Spinal cord (tissue), 10 donors: Measurements from ENCODE around the gene RGS8. TPM values are rescaled to one million over a fixed set of nuclear protein-coding genes. Genes with fewer than 3 reads are reported as not detected.

Experiments used
- DNase-seq, 6 donors: peaks; one replicate each; pipeline versions ENCODE4 v3.0.0 to v3.0.0-alpha.2; 2013 to 2015; ENCODE audit warnings: low spot score in 6 of 6, low read depth in 4 of 6
- H3K27ac ChIP-seq: one replicate; pipeline ENCODE4 v1.5.1; 2013; ENCODE audit warnings: low read depth, low read length, control low read depth
- H3K27me3 ChIP-seq: one replicate; pipeline ENCODE4 v1.6.1; 2013; ENCODE audit warnings: low read length; ENCODE audit not compliant: control insufficient read depth, insufficient read depth
- H3K36me3 ChIP-seq: one replicate; pipeline ENCODE4 v1.6.1; 2013; ENCODE audit warnings: low read length; ENCODE audit not compliant: control insufficient read depth, insufficient read depth
- H3K4me1 ChIP-seq: one replicate; pipeline ENCODE4 v1.6.1; 2013; ENCODE audit warnings: low read length; ENCODE audit not compliant: control insufficient read depth, insufficient read depth
- H3K4me3 ChIP-seq: one replicate; pipeline ENCODE4 v1.5.1; 2013; ENCODE audit warnings: low read depth, low read length, control low read depth
- H3K9me3 ChIP-seq: one replicate; pipeline ENCODE4 v1.6.1; 2013; ENCODE audit warnings: low read length; ENCODE audit not compliant: control insufficient read depth, insufficient read depth
- WGBS: methylation state at CpG from one replicate; pipeline ENCODE4 v1.1.5; 2013; ENCODE audit warnings: missing lambda C conversion rate; ENCODE audit not compliant: insufficient coverage; 5-methylcytosine and 5-hydroxymethylcytosine counted together
- polyA plus RNA-seq, 2 donors: library from polyadenylated mRNA; unstranded; fragments of 120-200 nt; gene quantifications; one replicate each; pipeline ENCODE4 v1.2.1, GENCODE V29; 2013; ENCODE audit not compliant: insufficient read length in 2 of 2
- total RNA-seq, 2 donors: library from RNA; depleted of rRNA in 1 of 2; stranded (reverse); fragments of 120-200 nt in 1 of 2; fragments of >200 nt in 1 of 2; gene quantifications; one replicate each; pipeline versions ENCODE4 v1.2.3 to v1.2.4, GENCODE V29; 2013 to 2014
- donor health status: healthy.

The RGS8 gene
- total and polyA plus RNA-seq, 4 donors, result 6.8 to 9.4 (median 8.2) TPM

DNA sequence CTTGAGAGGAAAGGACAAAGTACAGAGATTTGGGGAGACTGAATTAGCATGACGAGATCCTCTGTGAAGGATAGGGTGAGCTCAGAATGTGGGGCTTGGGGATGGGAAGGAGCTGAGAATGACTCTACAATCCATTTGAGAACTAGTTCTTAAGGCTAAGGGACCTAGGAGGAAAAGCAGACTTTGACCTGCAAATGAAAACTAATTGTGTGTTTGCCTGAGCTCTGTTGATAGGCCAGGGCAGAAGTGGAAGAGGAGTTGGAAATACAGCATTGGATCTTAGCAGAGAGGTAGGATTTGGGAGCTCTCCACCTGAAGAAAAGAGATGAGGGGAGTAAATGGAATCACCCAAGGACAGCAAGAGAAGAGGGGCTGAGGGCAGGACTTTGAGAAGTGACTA is 2.1 kb upstream of the RGS8 start:
- no peak overlapping the region for H3K27ac ChIP-seq
- H3K4me1 ChIP-seq, result peaks cover 11% of the 10 kb centered on the region
- DNase-seq, result no peak
- 100% methylated on average over 1 of the region's 1 CpG for WGBS
- no peaks in the 10 kb centered on the region for H3K9me3 ChIP-seq
- no peaks in the 10 kb centered on the region for H3K27me3 ChIP-seq
- no peaks in the 10 kb centered on the region for H3K36me3 ChIP-seq
- no peak overlapping the region for H3K4me3 ChIP-seq

GRCh38 chr1:182685215-182685614 is 828 bp upstream of the RGS8 start:
- Histone ChIP-seq H3K27me3 (no peaks in the 10 kb centered on the region), H3K4me1 (peaks cover 13% of the 10 kb centered on the region), H3K36me3 (no peaks in the 10 kb centered on the region), H3K27ac (no peak overlapping the region), H3K4me3 (no peak overlapping the region), H3K9me3 (no peaks in the 10 kb centered on the region)
- 86% methylated on average over 1 of the region's 4 CpGs for WGBS
- DNase-seq, result no peak

DNA sequence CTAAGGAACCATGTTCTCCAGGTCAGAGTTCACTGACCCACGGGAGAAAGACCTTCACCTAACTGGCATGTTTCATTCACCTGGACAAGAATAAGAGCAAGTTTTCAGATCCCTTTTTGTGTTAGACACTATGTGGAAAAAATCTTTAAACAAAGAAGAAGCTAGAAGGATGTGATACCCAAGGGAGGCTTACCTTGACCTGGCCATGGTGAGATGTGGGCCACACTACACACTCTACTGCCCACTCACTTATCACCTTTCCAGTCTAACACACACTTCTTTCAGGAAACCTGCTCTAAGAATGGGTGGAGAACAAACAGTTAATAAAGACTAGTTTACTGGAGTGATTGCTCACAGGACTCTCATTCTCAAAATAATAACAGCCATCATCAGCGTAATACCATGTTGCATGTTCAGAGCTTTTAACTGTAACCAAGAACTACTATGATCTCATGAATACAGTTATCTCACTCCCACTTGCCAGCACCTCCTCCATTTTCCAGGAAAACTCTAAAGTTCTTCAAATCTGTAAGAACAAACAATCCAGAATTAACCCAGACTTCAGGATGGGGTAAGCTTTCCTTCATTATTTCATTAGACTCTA is 1.4 kb downstream of the RGS8 start:
- no peaks in the 10 kb centered on the region for H3K9me3 ChIP-seq
- no peaks in the 10 kb centered on the region for H3K36me3 ChIP-seq
- H3K4me3 ChIP-seq, result no peak overlapping the region
- H3K27me3 ChIP-seq, result no peaks in the 10 kb centered on the region
- H3K4me1 ChIP-seq, result peaks cover 13% of the 10 kb centered on the region
- 80% methylated on average over 1 of the region's 2 CpGs for WGBS
- DNase-seq, result no peak
- no peak overlapping the region for H3K27ac ChIP-seq

DNA sequence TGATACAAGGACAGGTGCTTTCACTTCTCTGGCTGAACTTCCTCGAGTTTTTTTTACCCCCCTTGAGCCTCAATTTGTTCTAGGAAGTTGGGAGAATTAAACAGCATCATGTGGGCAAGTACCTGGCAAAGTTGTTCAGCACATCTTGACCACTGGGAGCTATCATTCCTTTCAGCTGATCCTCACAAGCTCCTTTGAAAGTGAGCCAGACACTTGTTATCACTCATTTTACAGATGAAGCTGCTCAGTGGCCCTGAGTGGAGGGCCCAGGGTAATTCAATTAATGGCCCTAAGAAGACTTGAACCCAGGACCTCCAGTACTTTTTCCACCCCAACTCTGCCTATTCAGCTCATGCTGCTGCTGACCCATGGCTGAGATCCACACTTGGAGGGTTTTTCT is 2.0 kb downstream of the RGS8 start:
- 83% methylated on average over 1 of the region's 1 CpG for WGBS
- Histone ChIP-seq H3K9me3 (no peaks in the 10 kb centered on the region), H3K27me3 (no peaks in the 10 kb centered on the region), H3K4me1 (peaks cover 13% of the 10 kb centered on the region), H3K36me3 (no peaks in the 10 kb centered on the region), H3K4me3 (no peak overlapping the region), H3K27ac (no peak overlapping the region)
- DNase-seq, result no peak

DNA sequence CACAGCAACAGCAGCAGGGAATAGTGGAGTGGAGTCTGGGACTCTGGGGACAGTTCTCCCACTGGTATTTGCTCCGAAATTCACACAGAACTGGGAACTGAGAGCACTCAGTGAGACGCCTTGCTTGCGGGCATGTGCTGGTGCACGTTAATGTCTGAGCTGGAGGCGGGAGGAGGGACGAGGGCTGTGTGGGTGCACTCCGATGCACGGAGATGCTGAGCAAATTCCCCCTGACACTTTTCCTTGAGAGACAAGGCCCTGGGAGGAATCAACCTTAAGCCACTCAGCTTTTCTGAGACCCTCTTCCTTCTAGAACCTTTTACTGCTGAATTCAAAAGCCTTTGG is 2.8 kb downstream of the RGS8 start:
- H3K27me3 ChIP-seq, result no peaks in the 10 kb centered on the region
- 100% methylated on average over 2 of the region's 8 CpGs for WGBS
- peak in 1 of 6 donors; percentile 57 for DNase-seq
- no peak overlapping the region for H3K27ac ChIP-seq
- no peak overlapping the region for H3K4me3 ChIP-seq
- peaks cover 13% of the 10 kb centered on the region for H3K4me1 ChIP-seq
- H3K36me3 ChIP-seq, result no peaks in the 10 kb centered on the region
- H3K9me3 ChIP-seq, result no peaks in the 10 kb centered on the region

- Histone ChIP-seq H3K27ac (no peak overlapping the region), H3K4me1 (peaks cover 13% of the 10 kb centered on the region), H3K9me3 (no peaks in the 10 kb centered on the region), H3K27me3 (no peaks in the 10 kb centered on the region), H3K36me3 (no peaks in the 10 kb centered on the region), H3K4me3 (no peak overlapping the region)
- WGBS, result 74% methylated on average over 4 of the region's 4 CpGs
- peak in 1 of 6 donors; percentile 53 for DNase-seq
Measured at GRCh38 chr1:182680901-182681567, 3.4 kb downstream of the RGS8 start.

DNA sequence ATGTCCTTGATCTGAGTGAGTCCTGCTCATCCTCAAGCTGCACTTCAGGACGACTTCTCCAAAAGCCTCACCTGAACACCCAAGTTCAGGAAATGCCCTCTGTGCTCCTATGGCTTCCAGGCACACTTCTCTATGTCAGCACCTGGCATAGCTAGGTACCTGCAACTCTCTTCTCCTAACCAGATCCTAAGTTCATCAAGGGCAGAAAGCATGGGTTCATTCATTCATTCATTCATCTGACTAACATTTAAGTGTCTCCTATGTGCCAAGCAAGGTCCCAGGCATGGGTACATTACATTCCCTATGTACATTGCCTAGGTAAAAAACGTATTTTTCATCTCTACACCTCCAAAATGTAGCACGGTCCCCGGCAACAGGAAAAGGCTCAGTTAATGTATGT is 4.0 kb downstream of the RGS8 start:
- peaks cover 13% of the 10 kb centered on the region for H3K4me1 ChIP-seq
- H3K27ac ChIP-seq, result no peak overlapping the region
- no peak for DNase-seq
- no peaks in the 10 kb centered on the region for H3K27me3 ChIP-seq
- no peaks in the 10 kb centered on the region for H3K9me3 ChIP-seq
- WGBS, result 85% methylated on average over 2 of the region's 4 CpGs
- H3K36me3 ChIP-seq, result no peaks in the 10 kb centered on the region
- H3K4me3 ChIP-seq, result no peak overlapping the region

- no peak overlapping the region for H3K4me3 ChIP-seq
- peaks cover 13% of the 10 kb centered on the region for H3K4me1 ChIP-seq
- H3K9me3 ChIP-seq, result no peaks in the 10 kb centered on the region
- DNase-seq, result no peak
- no peaks in the 10 kb centered on the region for H3K27me3 ChIP-seq
- no peaks in the 10 kb centered on the region for H3K36me3 ChIP-seq
- WGBS, result 93% methylated on average over 8 of the region's 8 CpGs
- no peak overlapping the region for H3K27ac ChIP-seq
Measured at GRCh38 chr1:182679684-182680083, 4.7 kb downstream of the RGS8 start.

- peak in 1 of 6 donors; percentile 63 for DNase-seq
- H3K4me3 ChIP-seq, result no peak overlapping the region
- no peaks in the 10 kb centered on the region for H3K27me3 ChIP-seq
- H3K27ac ChIP-seq, result no peak overlapping the region
- no peaks in the 10 kb centered on the region for H3K36me3 ChIP-seq
- peaks cover 7% of the 10 kb centered on the region for H3K4me1 ChIP-seq
- no peaks in the 10 kb centered on the region for H3K9me3 ChIP-seq
- WGBS, result 29% methylated on average over 1 of the region's 5 CpGs
Measured at GRCh38 chr1:182677397-182678098, 6.8 kb downstream of the RGS8 start.

DNA sequence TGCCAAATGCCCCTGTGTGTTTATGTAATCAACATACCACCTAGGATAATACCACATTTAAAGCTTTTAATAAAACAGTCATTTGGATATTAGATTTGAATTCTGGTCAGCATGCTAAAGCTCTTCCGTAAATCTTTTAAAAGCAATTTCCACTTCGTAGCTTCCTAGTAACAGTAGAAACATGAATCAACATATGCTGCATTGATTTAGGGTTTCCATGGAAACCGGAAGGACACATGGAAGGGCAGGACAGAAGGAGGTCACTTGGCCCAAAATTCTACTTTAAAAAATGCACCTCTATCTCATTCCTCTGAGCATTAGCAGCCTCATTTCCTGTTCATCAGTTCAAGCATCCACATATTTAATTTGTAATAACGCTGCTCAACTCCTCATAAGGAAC is 8.1 kb downstream of the RGS8 start:
- WGBS, result 42% methylated on average over 3 of the region's 4 CpGs
- Histone ChIP-seq H3K4me1 (peaks cover 14% of the 10 kb centered on the region), H3K27ac (no peak overlapping the region), H3K9me3 (no peaks in the 10 kb centered on the region), H3K27me3 (no peaks in the 10 kb centered on the region), H3K4me3 (no peak overlapping the region), H3K36me3 (no peaks in the 10 kb centered on the region)
- DNase-seq, result peak in 1 of 6 donors; percentile 69
